Adrenal gland (tissue), 5 donors: ENCODE data around the gene DOK6.

Experiments
- POLR2A ChIP-seq, 2 donors: fragments of 450-650 bp; IDR thresholded peaks; one replicate each; pipeline ENCODE4 v1.6.1; 2017; ENCODE audit warnings: antibody characterized with exemption in 2 of 2, mild to moderate bottlenecking in 2 of 2, moderate library complexity in 1 of 2
- TF ChIP-seq, protein P1 (sequence below), 6 experiments: fragments of 450-650 bp in 4 of 6; fragments of 200-600 bp in 2 of 6; sonication (generic) in 1 of 6; IDR thresholded peaks; 1 replicate in 5 of 6; 2 replicates in 1 of 6; pipeline versions ENCODE4 v1.5.1 to v1.8.0; 2016 to 2021; ENCODE audit warnings: antibody characterized with exemption in 6 of 6, mild to moderate bottlenecking in 2 of 6, moderate library complexity in 1 of 6
- donor health status: DM: no; HTN: no; CAD: no.

GRCh38 chr18:69897397-69898108 lies 496.9 kb downstream of the DOK6 start:
- TF ChIP-seq POLR2A (IDR thresholded peaks at IDR 0.05) = no peak
- TF ChIP-seq, protein P1, sequence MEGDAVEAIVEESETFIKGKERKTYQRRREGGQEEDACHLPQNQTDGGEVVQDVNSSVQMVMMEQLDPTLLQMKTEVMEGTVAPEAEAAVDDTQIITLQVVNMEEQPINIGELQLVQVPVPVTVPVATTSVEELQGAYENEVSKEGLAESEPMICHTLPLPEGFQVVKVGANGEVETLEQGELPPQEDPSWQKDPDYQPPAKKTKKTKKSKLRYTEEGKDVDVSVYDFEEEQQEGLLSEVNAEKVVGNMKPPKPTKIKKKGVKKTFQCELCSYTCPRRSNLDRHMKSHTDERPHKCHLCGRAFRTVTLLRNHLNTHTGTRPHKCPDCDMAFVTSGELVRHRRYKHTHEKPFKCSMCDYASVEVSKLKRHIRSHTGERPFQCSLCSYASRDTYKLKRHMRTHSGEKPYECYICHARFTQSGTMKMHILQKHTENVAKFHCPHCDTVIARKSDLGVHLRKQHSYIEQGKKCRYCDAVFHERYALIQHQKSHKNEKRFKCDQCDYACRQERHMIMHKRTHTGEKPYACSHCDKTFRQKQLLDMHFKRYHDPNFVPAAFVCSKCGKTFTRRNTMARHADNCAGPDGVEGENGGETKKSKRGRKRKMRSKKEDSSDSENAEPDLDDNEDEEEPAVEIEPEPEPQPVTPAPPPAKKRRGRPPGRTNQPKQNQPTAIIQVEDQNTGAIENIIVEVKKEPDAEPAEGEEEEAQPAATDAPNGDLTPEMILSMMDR (IDR thresholded peaks at IDR 0.05) = no peak
